Dermis blood vessel endothelial cell (primary cell): Measurements from ENCODE around the gene LTA4H. TPM values are rescaled to one million over a fixed set of nuclear protein-coding genes. Genes with fewer than 3 reads are reported as not detected.
A peak's percentile ranks its signal among the peaks of the same experiment; 100 is the strongest.
"Not testable (repeated sequence)": the region's sequence is repeated elsewhere in the genome, so short reads cannot be mapped to it uniquely, and the experiment has no call there.

Experiments
- DNase-seq: peaks from one replicate; pipeline ENCODE4 v3.0.0; 2010
- total RNA-seq: library from RNA; depleted of rRNA; stranded (reverse); fragments of >200 nt; gene quantifications from 2 replicates; pipeline ENCODE4 v1.2.3, GENCODE V29; 2014

LTA4H gene
- 111 and 137 TPM in 2 replicates for total RNA-seq

- peak; percentile 99 for DNase-seq
Observed at GRCh38 chr12:96035283-96036236, at the start of gene LTA4H. Gene LTA4H (minus strand): TSS chr12:96035587. CDS start chr12:96035519, 68 bp downstream.

DNA sequence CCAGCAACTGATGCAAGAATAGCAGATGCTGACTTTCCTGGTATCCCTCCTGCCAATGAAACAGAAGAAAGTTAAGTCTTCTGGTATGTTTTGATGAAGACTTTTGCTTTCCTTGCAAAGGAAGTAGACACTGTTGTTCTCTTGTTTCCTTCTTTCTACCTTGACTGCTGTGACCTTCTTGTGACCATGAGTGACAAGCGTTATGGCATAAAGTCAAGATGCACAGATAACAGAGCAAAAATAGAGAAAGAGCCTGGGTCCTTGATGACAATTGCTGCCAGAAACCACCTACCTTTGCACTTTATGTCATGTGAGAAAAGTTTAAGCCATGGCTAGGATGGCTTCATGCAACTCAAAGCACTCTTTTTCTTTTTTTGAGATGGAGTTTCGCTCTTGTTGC is 49.2 kb upstream of the LTA4H start:
- no peak for DNase-seq

GRCh38 chr12:96083020-96083719 is 47.8 kb upstream of the LTA4H start:
- DNase-seq, result peak; percentile 37

- no peak for DNase-seq
Observed at GRCh38 chr12:96081596-96081995, 46.2 kb upstream of the LTA4H start.

DNA sequence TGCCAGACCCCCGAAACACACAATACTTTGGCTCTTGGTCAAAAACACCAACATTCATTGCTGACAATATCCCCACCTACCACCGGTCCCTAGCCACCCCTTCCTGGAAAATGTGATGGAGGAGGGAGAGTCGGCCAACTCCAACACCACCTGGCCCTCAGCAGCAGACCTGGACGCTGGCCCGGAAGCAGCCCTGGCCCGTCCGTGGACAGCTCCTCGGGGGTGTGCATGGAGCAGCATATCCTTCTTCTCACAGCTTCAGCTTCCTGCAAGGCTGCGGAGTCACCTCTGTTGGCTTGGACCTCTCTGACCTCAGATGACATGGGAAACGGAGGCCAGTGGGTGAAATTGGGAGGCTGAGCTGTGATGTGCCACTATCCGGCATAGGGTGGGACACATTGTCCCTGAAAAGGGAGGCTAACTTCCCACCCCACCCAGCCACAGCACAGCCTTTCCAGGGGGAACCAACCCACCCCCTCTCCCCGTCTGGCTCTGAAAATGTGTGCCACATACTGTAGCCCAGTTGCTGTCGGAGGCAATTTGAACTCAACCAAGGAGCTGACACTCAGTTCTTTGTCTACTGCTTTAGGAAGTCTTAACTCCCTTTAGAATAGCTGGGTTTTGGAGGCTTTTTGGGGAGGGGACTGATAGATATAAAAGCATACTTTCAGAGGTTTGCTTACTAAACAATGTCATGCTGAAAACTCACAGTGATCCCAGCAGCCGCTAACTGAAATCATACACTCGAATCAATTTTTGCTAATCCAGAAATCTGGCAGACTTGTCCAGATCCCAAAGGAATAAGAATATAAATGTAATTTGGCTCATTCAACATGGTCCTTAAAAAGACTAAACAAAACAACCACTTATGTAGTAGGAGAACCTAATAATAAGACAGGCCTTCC is 43.1 kb upstream of the LTA4H start:
- peak; percentile 90 for DNase-seq

DNA sequence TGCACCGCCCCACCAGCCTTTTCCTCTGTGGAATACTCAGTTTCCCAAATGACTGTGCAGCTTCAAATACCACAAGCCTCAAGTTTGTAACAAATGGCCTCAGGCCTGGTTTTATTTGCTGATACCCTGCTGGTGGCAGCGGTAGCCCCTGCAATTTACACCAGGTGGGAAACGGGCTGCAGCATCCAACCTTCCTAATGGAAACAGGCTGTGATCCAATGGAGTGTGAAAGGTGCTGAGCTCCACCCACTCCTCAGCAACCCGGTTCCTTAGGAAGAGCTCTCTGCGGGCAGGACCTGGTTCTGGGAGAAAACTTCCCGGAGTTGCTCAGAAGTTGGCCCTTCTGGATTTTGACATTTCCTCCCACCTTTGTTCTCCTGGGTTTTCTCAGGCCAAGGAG is 41.7 kb upstream of the LTA4H start:
- no peak for DNase-seq

- no peak for DNase-seq
Observed at GRCh38 chr12:96075560-96075959, 40.2 kb upstream of the LTA4H start.

GRCh38 chr12:96073346-96074330 is 38.3 kb upstream of the LTA4H start:
- DNase-seq, result peak; percentile 37

DNA sequence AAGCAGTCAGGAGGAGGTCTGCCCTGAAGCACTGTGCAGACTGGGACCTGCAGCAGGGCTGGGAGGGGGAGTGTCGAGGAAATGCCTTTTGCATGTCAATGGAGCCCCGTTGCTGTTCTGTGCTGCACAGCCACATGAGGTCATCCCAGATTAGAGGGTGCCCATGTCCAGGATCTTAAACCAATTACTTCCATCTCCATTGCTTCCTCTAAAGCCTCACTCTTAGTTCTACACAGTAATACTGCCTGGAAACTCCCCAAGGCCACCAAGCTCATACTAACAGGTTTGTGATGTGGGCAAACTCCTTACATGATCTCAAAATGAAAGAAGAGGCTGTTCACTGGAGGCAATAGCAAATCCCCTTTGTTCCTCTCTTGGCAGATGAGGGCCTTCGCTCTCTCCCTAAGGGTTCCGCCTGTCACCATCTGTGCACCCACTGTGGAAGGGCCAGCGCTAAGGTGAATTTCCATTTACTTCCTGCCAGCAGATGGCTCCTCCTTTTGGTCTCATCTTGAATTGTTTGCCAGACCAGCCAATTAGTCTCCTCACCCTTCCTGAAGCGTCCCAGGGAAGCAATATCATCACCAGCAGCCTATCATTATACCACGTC is 35.4 kb upstream of the LTA4H start:
- peak; percentile 70 for DNase-seq

GRCh38 chr12:96069511-96070231 is 34.3 kb upstream of the LTA4H start:
- no peak for DNase-seq

- DNase-seq, result no peak
Observed at GRCh38 chr12:96068636-96069035, 33.2 kb upstream of the LTA4H start.

DNA sequence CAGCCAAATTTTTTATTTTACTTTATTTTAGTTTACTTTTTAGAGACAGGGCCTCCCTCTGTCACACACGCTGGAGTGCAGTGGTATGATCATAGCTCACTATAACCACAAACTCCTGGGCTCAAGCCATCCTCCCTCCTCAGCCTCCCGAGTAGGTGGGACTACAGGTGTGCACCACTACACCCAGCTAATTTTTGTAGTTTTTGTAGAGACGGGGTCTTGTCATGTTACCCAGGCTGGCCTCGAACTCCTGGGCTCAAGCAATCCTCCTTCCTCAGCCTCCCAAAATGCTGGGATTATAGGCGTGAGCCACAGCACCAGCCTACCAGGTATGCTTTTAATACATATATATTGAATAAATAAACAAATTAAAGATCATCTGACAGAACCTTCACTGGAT is 32.7 kb upstream of the LTA4H start:
- DNase-seq, result no peak

DNA sequence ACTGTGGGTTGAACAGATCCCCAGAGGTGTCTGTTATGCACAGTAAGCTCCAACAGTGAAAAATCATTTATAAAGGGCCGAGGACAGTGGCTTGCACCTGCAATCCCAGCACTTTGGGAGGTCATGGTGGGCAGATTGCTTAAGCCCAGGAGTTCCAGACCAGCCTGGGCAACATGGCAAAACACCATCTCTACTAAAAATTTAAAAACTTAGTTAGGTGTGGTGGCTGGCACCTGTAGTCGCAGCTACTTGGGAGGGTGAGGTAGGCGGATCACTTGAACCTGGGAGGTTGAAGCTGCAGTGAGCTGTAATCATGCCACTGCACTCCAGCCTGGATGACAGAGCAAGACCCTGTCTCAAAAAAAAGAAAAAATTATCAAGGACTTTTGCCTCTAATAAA is 30.4 kb upstream of the LTA4H start:
- DNase-seq, result not testable (repeated sequence)

GRCh38 chr12:96064966-96065365 is 29.6 kb upstream of the LTA4H start:
- no peak for DNase-seq

GRCh38 chr12:96064271-96064670 is 28.9 kb upstream of the LTA4H start:
- DNase-seq, result no peak

DNA sequence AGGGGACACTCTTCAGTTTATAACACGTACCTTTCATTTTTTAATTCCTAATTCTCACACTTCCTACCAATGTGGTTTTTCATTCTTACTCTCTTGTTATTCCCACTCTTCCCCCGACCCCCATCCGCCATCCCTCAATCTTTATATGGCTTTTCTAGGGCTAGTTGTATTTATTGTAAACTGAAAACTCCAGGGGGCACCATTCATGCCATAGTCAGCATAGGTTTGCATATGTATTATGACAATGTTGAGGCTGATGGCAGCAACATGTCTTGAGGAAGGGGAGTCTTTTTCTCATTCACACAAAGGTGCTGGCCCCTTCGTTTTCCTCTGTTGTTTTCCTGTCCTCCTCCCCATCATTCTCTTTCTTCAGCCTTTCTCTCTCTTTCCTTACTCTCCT is 27.7 kb upstream of the LTA4H start:
- peak; percentile 67 for DNase-seq

- peak; percentile 95 for DNase-seq
Observed at GRCh38 chr12:96061864-96062453, 26.6 kb upstream of the LTA4H start.

DNA sequence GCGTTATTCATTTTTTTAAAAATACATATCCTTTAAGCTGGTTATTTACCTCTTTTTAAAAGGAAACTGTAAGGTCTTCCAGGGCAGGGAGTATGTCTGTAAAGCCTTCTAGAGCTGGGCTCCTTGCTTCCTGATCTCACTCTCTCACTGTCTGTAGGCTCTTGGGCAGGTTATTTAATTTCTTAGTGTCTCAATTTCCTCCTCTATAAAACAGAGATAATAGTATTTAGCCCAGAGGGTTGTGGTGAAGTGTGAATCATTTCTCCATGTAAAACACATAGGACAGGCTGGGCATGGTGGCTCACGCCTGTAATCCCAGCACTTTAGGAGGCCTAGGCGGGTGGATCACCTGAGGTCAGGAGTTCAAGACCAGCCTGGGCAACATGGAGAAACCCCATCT is 25.9 kb upstream of the LTA4H start:
- no peak for DNase-seq

DNA sequence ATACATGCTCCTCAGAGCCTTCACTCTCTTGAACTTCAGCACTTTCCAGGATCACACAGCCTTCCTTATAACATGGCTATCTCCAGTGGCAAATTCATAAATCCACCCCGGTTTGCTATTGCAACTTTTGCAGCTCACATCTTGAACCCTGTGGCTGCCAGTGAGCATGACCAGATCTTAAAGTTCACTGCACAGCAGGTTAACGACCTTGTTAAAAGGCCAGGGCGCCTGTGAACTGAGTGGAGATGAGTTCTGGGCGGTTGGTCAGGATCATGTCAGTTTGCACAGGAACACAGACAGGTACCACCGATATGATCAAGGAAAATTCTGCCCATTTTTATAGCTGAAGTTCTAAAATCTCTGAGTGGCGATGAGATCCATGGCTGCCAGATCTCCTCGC is 24.7 kb upstream of the LTA4H start:
- no peak for DNase-seq

- DNase-seq, result no peak
Observed at GRCh38 chr12:96057986-96058553, 22.7 kb upstream of the LTA4H start.
